Astrocyte (in vitro differentiated cells and primary cell): ENCODE data around the gene HOXB4.

Experiments
- CTCF ChIP-seq: IDR thresholded peaks from 2 replicates; pipeline ENCODE4 v1.5.1; 2011; ENCODE audit warnings: low read depth, mild to moderate bottlenecking, inconsistent platforms, low read length, moderate library complexity; ENCODE audit not compliant: insufficient read depth
- EZH2 ChIP-seq: IDR thresholded peaks from 2 replicates; pipeline ENCODE4 v1.6.1; 2012; ENCODE audit warnings: mild to moderate bottlenecking, low read length, inconsistent platforms; ENCODE audit not compliant: insufficient read depth

GRCh38 chr17:48541036-48541576 is 37.0 kb downstream of the HOXB4 start:
- TF ChIP-seq CTCF (no peak), EZH2 (no peak)
